Endodermal cell (in vitro differentiated cells): Measurements from ENCODE around the gene ARID3B. TPM values are rescaled to one million over a fixed set of nuclear protein-coding genes. Genes with fewer than 3 reads are reported as not detected.

Source experiments
- DNase-seq: peaks from one replicate; pipeline ENCODE4 v3.0.0-alpha.2; 2017
- H3K27ac ChIP-seq: 2 replicates; pipeline ENCODE4 v1.5.1; 2013; ENCODE audit warnings: mild to moderate bottlenecking, low read depth, low read length, moderate library complexity
- H3K27me3 ChIP-seq: 2 replicates; pipeline ENCODE4 v1.6.1; 2013; ENCODE audit warnings: mild to moderate bottlenecking, low read length, moderate library complexity; ENCODE audit not compliant: insufficient read depth, control insufficient read depth, poor library complexity, severe bottlenecking
- H3K36me3 ChIP-seq: 2 replicates; pipeline ENCODE4 v1.7.0; 2013; ENCODE audit warnings: mild to moderate bottlenecking, low read length, moderate library complexity; ENCODE audit not compliant: control insufficient read depth, insufficient read depth
- H3K4me1 ChIP-seq: one replicate; pipeline ENCODE4 v1.7.0; 2013; ENCODE audit warnings: low read length; ENCODE audit not compliant: control insufficient read depth, insufficient read depth
- H3K4me3 ChIP-seq: 2 replicates; pipeline ENCODE4 v1.5.1; 2013; ENCODE audit warnings: mild to moderate bottlenecking, low read length, moderate library complexity
- H3K9ac ChIP-seq: 2 replicates; pipeline ENCODE4 v1.6.1; 2013; ENCODE audit warnings: mild to moderate bottlenecking, low read length, moderate library complexity; ENCODE audit not compliant: poor library complexity, severe bottlenecking; ENCODE audit errors: extremely low read depth
- H3K9me3 ChIP-seq: 2 replicates; pipeline ENCODE4 v1.6.1; 2013; ENCODE audit warnings: mild to moderate bottlenecking, low read length, moderate library complexity; ENCODE audit not compliant: control insufficient read depth
- H3K27ac Mint-ChIP-seq: 2 replicates; pipeline ENCODE4 v1.8.0; 2020; ENCODE audit warnings: mixed read lengths
- H3K27me3 Mint-ChIP-seq: 2 replicates; pipeline ENCODE4 v1.8.0; 2021; ENCODE audit warnings: mild to moderate bottlenecking, mixed read lengths; ENCODE audit not compliant: insufficient read depth
- H3K36me3 Mint-ChIP-seq: 2 replicates; pipeline ENCODE4 v1.8.0; 2020; ENCODE audit warnings: low read depth, mixed read lengths
- H3K4me1 Mint-ChIP-seq: 2 replicates; pipeline ENCODE4 v1.8.0; 2020; ENCODE audit warnings: mixed read lengths
- H3K4me3 Mint-ChIP-seq: 2 replicates; pipeline ENCODE4 v1.8.0; 2020; ENCODE audit warnings: mild to moderate bottlenecking, moderate library complexity, mixed read lengths
- H3K9me3 Mint-ChIP-seq: 2 replicates; pipeline ENCODE4 v1.8.0; 2020; ENCODE audit warnings: mild to moderate bottlenecking, mixed read lengths
- WGBS, 2 experiments: methylation state at CpG; one replicate each; pipeline versions ENCODE4 v1.1.5 to v1.1.7; 2013; ENCODE audit warnings: missing lambda C conversion rate in 2 of 2, mixed read lengths in 1 of 2; ENCODE audit not compliant: insufficient coverage in 1 of 2, insufficient read length in 1 of 2; 5-methylcytosine and 5-hydroxymethylcytosine counted together
- total RNA-seq, 2 donors: library from RNA; stranded (reverse); fragmentation: NEBNext Ultra II Directional in 1 of 2; extraction: Animal tissue kit (Norgen Biotek cat#: 25700) in 1 of 2; gene quantifications; 2 replicates in 1 of 2; 3 replicates in 1 of 2; pipeline ENCODE4 v1.2.1, GENCODE V29; 2021
- TF ChIP-seq, protein P1 (sequence below): fragments of 200-600 bp; sonication (generic); conservative IDR thresholded peaks from 2 replicates; pipeline ENCODE4 v1.5.0; 2021; ENCODE audit warnings: antibody characterized with exemption, mild to moderate bottlenecking

Gene ARID3B
- total RNA-seq, 2 donors from 2014 or later = 98.1 to 99.4 TPM

DNA sequence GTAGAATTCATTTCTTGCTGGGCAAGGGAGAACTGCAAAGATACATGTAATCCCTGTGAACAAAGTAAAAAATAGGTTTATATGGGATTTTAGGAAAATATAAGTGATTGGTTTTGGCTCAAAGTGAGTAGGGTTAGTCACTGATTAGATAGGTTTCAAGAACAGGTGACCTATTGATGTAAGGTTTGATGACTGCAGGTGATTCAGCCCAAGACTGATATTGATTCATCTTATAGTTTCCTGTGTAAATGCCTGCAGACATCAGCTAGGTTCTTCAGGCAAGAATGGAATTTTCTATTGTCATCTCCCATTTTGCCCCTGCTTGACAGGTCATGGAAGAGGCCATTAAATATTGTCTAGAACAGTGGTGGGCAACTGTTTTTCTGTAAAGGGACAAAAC is 23.9 kb upstream of the ARID3B start:
- Histone ChIP-seq H3K9me3 (no peaks in the 10 kb centered on the region), H3K27me3 (no peaks in the 10 kb centered on the region), H3K4me1 (no peaks in the 10 kb centered on the region), H3K27ac (no peak overlapping the region), H3K4me3 (no peak overlapping the region), H3K9ac (no peak overlapping the region), H3K36me3 (no peaks in the 10 kb centered on the region)
- H3K4me1 Mint-ChIP-seq = no peaks in the 10 kb centered on the region
- H3K4me3 Mint-ChIP-seq = no peak overlapping the region
- H3K9me3 Mint-ChIP-seq = no peaks in the 10 kb centered on the region
- H3K27me3 Mint-ChIP-seq = no peaks in the 10 kb centered on the region
- DNase-seq = no peak
- no peaks in the 10 kb centered on the region for H3K36me3 Mint-ChIP-seq
- TF ChIP-seq, protein P1, sequence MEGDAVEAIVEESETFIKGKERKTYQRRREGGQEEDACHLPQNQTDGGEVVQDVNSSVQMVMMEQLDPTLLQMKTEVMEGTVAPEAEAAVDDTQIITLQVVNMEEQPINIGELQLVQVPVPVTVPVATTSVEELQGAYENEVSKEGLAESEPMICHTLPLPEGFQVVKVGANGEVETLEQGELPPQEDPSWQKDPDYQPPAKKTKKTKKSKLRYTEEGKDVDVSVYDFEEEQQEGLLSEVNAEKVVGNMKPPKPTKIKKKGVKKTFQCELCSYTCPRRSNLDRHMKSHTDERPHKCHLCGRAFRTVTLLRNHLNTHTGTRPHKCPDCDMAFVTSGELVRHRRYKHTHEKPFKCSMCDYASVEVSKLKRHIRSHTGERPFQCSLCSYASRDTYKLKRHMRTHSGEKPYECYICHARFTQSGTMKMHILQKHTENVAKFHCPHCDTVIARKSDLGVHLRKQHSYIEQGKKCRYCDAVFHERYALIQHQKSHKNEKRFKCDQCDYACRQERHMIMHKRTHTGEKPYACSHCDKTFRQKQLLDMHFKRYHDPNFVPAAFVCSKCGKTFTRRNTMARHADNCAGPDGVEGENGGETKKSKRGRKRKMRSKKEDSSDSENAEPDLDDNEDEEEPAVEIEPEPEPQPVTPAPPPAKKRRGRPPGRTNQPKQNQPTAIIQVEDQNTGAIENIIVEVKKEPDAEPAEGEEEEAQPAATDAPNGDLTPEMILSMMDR = no peak
- no peak overlapping the region for H3K27ac Mint-ChIP-seq

DNA sequence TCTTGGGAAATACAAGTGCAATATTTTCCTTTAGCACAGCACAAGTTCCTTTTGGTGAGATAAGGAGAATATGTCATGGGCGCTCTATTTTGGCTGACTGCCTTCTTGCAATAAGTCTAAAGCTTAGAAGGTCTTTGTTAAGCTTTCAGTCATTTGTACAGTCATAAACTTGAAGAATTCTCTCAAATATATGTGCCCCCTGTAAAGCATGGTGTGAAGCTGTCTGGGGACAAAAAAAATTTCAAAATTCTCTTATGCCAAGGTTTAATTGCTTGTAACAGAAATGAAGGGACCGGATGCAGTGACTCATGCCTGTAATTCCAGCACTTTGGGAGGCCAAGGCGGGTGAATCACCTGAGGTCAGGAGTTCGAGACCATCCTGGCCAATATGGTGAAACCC is 21.7 kb upstream of the ARID3B start:
- Histone ChIP-seq H3K27ac (no peak overlapping the region), H3K4me1 (no peaks in the 10 kb centered on the region), H3K27me3 (no peaks in the 10 kb centered on the region), H3K36me3 (no peaks in the 10 kb centered on the region), H3K4me3 (no peak overlapping the region), H3K9ac (no peak overlapping the region), H3K9me3 (no peaks in the 10 kb centered on the region)
- 92 to 100% methylated on average over 3 to 4 of the region's 4 CpGs for WGBS, 2 experiments
- no peaks in the 10 kb centered on the region for H3K36me3 Mint-ChIP-seq
- peaks cover 5% of the 10 kb centered on the region for H3K4me1 Mint-ChIP-seq
- no peaks in the 10 kb centered on the region for H3K27me3 Mint-ChIP-seq
- no peak overlapping the region for H3K27ac Mint-ChIP-seq
- TF ChIP-seq, protein P1 = no peak
- no peaks in the 10 kb centered on the region for H3K9me3 Mint-ChIP-seq
- no peak for DNase-seq
- H3K4me3 Mint-ChIP-seq = no peak overlapping the region

DNA sequence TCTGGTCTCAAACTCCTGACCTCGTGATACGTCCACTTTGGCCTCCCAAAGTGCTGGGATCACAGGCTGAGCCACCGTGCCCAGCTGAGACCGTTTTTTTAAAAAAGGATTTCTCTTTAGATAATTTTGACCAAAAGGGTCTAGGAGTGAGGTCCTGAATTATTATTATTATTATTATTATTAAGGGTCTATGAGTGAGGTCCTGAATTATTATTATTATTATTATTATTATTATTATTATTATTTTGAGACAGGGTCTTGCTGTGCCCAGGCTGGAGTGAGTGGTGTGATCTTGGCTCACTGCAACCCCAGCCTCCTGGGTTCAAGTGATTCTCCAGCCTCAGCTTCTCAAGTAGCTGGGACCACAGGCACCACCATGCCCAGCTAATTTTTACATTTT is 20.6 kb upstream of the ARID3B start:
- H3K36me3 ChIP-seq = no peaks in the 10 kb centered on the region
- DNase-seq = no peak
- no peak overlapping the region for H3K27ac ChIP-seq
- no peaks in the 10 kb centered on the region for H3K9me3 ChIP-seq
- H3K27me3 ChIP-seq = no peaks in the 10 kb centered on the region
- no peaks in the 10 kb centered on the region for H3K27me3 Mint-ChIP-seq
- TF ChIP-seq, protein P1 = no peak
- peaks cover 8% of the 10 kb centered on the region for H3K4me1 Mint-ChIP-seq
- H3K4me1 ChIP-seq = no peaks in the 10 kb centered on the region
- no peak overlapping the region for H3K9ac ChIP-seq
- H3K27ac Mint-ChIP-seq = no peak overlapping the region
- H3K36me3 Mint-ChIP-seq = no peaks in the 10 kb centered on the region
- H3K9me3 Mint-ChIP-seq = no peaks in the 10 kb centered on the region
- WGBS, 2 experiments = 91 to 100% methylated on average over 3 to 4 of the region's 4 CpGs
- no peak overlapping the region for H3K4me3 Mint-ChIP-seq
- H3K4me3 ChIP-seq = no peak overlapping the region
